ENCODE data around the gene CEP131. TPM values are rescaled to one million over a fixed set of nuclear protein-coding genes. Genes with fewer than 3 reads are reported as not detected.
"Not testable (repeated sequence)": the region's sequence is repeated elsewhere in the genome, so short reads cannot be mapped to it uniquely, and the experiment has no call there.

CEP131 gene
- total RNA-seq, 1 experiment from 2014 or later = 20.2 TPM

GRCh38 chr17:81229666-81229920 is 6.8 kb upstream of the CEP131 start:
- no peak overlapping the region for H3K4me3 ChIP-seq (ENCODE audit: insufficient read depth, low read depth, low read length)
- H3K36me3 ChIP-seq (replicated peaks; ENCODE audit: control insufficient read depth, insufficient read depth, low read length) = peaks cover 4% of the 10 kb centered on the region
- DNase-seq = no peak
- no peaks in the 10 kb centered on the region for H3K27me3 ChIP-seq (ENCODE audit: control insufficient read depth, insufficient read depth, low read length)

DNA sequence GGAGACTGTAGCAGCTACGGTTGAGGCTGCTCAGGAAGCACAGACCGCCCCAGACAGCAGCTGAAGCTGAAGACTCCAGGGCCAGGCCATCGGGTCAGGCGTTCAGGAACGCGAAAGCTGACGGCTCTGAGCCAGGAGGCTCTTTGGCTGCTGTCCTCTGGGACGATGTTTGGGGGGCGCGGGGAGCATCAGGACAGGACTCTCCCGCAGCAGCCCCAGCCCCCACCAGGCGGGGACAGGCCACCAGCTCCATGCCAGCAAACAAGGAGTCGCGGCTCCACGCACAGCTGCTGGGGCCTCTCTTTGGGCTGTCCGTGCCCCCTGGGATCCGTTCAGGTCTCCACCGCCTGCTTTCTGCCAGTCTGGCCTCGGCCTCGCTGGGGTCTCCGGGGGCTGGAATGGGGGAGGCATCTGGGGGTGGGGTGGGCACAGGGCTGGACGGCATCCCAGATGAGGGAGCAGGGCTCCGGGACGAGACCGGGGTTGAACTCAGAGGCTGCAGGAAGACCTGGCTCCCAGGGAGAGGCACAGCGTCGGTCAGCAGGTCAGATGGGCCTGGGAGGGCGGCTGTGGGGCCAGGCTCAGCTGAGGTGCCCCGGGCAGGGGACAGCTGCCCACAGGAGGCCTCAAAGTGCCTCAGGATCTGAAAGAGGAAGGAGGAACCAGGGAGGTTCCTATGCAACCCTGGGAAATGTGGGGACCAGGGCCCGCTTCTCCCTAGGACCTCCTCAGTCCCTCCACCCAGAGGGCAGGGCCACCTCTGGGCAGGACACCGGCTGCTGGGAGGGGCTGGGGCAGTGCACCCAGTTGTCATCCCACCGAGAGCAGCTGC is 6.3 kb upstream of the CEP131 start:
- peaks cover 4% of the 10 kb centered on the region for H3K36me3 ChIP-seq (replicated peaks; ENCODE audit: control insufficient read depth, insufficient read depth, low read length)
- no peak for DNase-seq
- H3K4me3 ChIP-seq (ENCODE audit: insufficient read depth, low read depth, low read length) = no peak overlapping the region
- no peaks in the 10 kb centered on the region; the same call in 1 of the 2 replicates for H3K27me3 ChIP-seq (ENCODE audit: control insufficient read depth, insufficient read depth, low read length)

DNA sequence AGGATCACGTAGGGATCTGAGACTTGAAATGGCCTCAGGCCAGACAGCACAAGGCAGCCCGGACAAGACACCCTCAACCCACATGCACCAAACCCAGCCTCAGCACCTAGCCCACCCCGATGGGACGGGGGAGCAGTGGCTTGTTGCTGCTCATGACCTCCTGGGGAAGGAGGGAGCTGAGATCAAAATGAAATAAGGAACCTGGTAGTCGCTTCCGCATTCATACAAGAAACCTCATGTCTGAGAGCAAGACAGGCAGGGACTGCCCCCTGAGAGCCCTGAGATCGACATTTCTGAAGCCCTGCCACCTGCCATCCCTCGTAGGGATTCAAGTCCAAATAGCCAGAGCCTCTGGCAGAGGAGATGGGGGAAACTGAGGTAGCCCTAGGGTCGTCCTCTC is 5.7 kb upstream of the CEP131 start:
- DNase-seq = no peak
- Histone ChIP-seq H3K36me3 (replicated peaks; ENCODE audit: control insufficient read depth, insufficient read depth, low read length) (peaks cover 4% of the 10 kb centered on the region), H3K27me3 (ENCODE audit: control insufficient read depth, insufficient read depth, low read length) (peaks cover 2% of the 10 kb centered on the region; the same call in 1 of the 2 replicates), H3K4me3 (ENCODE audit: insufficient read depth, low read depth, low read length) (no peak overlapping the region)

GRCh38 chr17:81227630-81228029 is 4.9 kb upstream of the CEP131 start:
- H3K4me3 ChIP-seq (ENCODE audit: insufficient read depth, low read depth, low read length); DNase-seq; H3K27me3 ChIP-seq (ENCODE audit: control insufficient read depth, insufficient read depth, low read length); H3K36me3 ChIP-seq (replicated peaks; ENCODE audit: control insufficient read depth, insufficient read depth, low read length): not testable (repeated sequence)

- Histone ChIP-seq H3K36me3 (replicated peaks; ENCODE audit: control insufficient read depth, insufficient read depth, low read length) (peaks cover 2% of the 10 kb centered on the region), H3K27me3 (ENCODE audit: control insufficient read depth, insufficient read depth, low read length) (peaks cover 2% of the 10 kb centered on the region; the same call in 1 of the 2 replicates), H3K4me3 (ENCODE audit: insufficient read depth, low read depth, low read length) (peak overlapping the region; percentile 57)
- no peak for DNase-seq
Measured at GRCh38 chr17:81223762-81224130, 981 bp upstream of the CEP131 start.

DNA sequence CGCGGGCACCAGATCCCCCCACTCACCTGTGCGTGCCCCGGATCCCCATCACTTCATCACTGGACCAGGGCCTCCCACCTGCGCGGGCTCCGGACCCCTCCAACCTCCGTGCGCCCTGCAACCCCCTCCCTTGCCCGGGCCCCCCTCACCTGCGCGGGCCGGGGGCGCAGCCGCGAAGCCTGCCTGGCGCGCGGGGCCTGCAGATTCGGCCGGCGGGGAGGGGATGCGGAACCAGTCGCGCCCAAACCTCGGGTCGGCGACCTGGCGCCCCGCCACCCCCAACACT is 202 bp downstream of the CEP131 start:
- Histone ChIP-seq H3K27me3 (ENCODE audit: control insufficient read depth, insufficient read depth, low read length) (peaks cover 2% of the 10 kb centered on the region; the same call in 1 of the 2 replicates), H3K36me3 (replicated peaks; ENCODE audit: control insufficient read depth, insufficient read depth, low read length) (peaks cover 2% of the 10 kb centered on the region), H3K4me3 (ENCODE audit: insufficient read depth, low read depth, low read length) (peak overlapping the region; percentile 72)
- no peak for DNase-seq

DNA sequence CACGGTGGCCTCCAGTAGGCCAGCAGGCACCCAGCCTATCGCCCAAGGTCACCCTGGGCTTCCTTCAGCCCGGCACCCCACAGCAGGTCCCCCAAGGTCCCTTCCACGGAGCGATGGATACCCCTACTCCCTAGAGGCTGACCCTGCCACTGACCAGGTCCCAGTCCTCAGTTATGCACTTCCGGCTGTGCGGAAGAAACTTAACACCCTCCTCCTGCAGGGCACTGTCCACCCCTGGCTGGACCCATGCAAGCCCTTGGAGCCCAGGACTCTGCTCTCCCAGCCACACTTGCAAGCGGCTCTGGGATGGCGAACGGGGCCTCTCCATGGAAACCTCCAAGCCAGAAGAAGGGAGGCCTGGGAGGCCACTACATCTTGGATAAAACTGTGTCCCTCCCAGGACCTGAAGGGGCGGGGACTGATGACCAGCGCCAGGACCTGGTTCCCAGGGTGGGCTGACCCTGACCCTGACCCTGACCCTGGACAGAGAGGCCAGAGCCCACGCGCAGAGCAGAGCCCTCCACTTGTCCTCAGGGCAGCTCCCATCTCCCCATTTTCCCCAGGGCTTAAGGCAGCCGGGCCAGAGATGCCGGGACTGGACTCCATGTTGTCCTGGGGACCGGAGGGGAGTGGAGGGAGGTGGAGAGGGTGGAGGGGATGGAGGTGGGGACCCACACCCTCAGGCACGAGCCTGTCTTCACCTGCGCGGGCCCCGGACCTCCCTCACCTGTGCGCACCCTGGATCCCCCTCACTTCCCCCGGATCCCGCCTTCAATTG is 734 bp downstream of the CEP131 start:
- Histone ChIP-seq H3K36me3 (replicated peaks; ENCODE audit: control insufficient read depth, insufficient read depth, low read length) (peaks cover 2% of the 10 kb centered on the region), H3K4me3 (ENCODE audit: insufficient read depth, low read depth, low read length) (peak overlapping the region; percentile 72), H3K27me3 (ENCODE audit: control insufficient read depth, insufficient read depth, low read length) (peaks cover 2% of the 10 kb centered on the region; the same call in 1 of the 2 replicates)
- DNase-seq = peak; percentile 81

DNA sequence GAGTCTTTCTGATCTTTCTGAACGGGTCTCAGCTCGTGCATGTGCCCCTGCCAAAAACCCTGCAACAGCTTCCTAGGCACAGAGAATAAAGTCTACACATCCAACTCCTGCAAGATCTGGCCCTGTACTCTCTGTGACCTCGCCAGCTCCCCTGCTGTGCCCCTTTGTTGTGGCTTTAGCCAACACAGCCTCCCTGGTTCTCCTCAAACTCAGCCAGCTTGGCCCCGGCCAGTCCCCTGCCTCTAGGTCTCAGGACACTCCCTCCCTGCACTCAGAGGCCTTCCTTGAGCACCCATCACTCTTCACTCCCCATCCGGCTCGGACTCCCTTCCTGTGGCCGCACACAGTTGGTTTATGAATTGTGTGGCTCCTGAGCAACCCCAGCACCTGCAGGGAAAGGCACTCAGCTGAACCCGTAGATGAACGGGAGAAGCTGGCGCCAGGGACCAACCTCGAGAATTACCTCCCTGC is 1.4 kb downstream of the CEP131 start:
- DNase-seq = peak; percentile 84
- H3K27me3 ChIP-seq (ENCODE audit: control insufficient read depth, insufficient read depth, low read length) = peaks cover 2% of the 10 kb centered on the region; the same call in 1 of the 2 replicates
- H3K4me3 ChIP-seq (ENCODE audit: insufficient read depth, low read depth, low read length) = peak overlapping the region; percentile 5; the same call in 1 of the 2 replicates
- peaks cover 2% of the 10 kb centered on the region for H3K36me3 ChIP-seq (replicated peaks; ENCODE audit: control insufficient read depth, insufficient read depth, low read length)

GRCh38 chr17:81219476-81220180 is 3.1 kb downstream of the CEP131 start:
- no peak overlapping the region for H3K4me3 ChIP-seq (ENCODE audit: insufficient read depth, low read depth, low read length)
- DNase-seq = no peak
- H3K27me3 ChIP-seq (ENCODE audit: control insufficient read depth, insufficient read depth, low read length) = peaks cover 2% of the 10 kb centered on the region; the same call in 1 of the 2 replicates
- peaks cover 2% of the 10 kb centered on the region for H3K36me3 ChIP-seq (replicated peaks; ENCODE audit: control insufficient read depth, insufficient read depth, low read length)

DNA sequence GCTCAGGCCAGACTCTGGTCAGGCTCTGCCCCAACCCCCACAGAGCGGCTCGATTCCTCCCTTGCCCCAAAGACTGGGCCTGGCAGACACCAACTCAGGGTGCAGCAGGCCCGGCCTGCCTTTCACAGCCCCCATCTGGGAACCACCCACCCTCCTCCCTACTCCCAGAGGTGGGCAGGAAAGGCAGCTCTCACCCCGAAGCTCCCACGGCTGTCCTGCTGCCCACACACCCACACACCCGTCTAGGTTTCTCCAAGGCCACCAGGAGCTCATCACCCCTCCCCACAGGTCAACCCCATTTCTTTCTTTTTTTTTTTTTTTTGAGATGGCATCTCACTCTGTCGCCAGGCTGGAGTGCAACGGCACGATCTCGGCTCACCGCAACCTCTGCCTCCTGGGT is 3.8 kb downstream of the CEP131 start:
- Histone ChIP-seq H3K4me3 (ENCODE audit: insufficient read depth, low read depth, low read length) (no peak overlapping the region), H3K27me3 (ENCODE audit: control insufficient read depth, insufficient read depth, low read length) (peaks cover 2% of the 10 kb centered on the region; the same call in 1 of the 2 replicates), H3K36me3 (replicated peaks; ENCODE audit: control insufficient read depth, insufficient read depth, low read length) (peaks cover 2% of the 10 kb centered on the region)
- DNase-seq = no peak

DNA sequence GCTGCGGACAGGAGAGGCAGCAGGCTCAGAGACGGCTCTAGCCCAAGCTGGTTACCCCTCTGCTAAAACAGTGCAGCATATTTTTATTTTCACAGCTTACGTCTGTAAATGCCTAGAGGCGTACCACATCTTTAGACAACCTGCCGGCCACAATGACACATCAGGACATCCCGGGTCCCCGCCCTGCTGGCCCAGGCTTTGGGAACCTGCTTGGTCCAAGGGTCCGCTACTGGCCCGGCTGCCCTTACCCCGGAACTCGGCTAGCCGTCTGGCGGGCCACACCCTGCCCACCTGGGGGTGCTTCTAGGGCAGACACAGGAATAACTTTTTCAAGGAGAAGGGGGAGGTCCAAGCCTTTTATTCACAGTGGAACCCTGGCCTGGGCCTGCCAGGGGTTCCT is 4.3 kb downstream of the CEP131 start:
- DNase-seq = no peak
- H3K4me3 ChIP-seq (ENCODE audit: insufficient read depth, low read depth, low read length) = no peak overlapping the region
- no peaks in the 10 kb centered on the region; the same call in 1 of the 2 replicates for H3K27me3 ChIP-seq (ENCODE audit: control insufficient read depth, insufficient read depth, low read length)
- peaks cover 2% of the 10 kb centered on the region for H3K36me3 ChIP-seq (replicated peaks; ENCODE audit: control insufficient read depth, insufficient read depth, low read length)

GRCh38 chr17:81217491-81217890 is 5.3 kb downstream of the CEP131 start:
- H3K4me3 ChIP-seq (ENCODE audit: insufficient read depth, low read depth, low read length) = no peak overlapping the region
- no peaks in the 10 kb centered on the region for H3K27me3 ChIP-seq (ENCODE audit: control insufficient read depth, insufficient read depth, low read length)
- H3K36me3 ChIP-seq (replicated peaks; ENCODE audit: control insufficient read depth, insufficient read depth, low read length) = peaks cover 2% of the 10 kb centered on the region
- no peak for DNase-seq

DNA sequence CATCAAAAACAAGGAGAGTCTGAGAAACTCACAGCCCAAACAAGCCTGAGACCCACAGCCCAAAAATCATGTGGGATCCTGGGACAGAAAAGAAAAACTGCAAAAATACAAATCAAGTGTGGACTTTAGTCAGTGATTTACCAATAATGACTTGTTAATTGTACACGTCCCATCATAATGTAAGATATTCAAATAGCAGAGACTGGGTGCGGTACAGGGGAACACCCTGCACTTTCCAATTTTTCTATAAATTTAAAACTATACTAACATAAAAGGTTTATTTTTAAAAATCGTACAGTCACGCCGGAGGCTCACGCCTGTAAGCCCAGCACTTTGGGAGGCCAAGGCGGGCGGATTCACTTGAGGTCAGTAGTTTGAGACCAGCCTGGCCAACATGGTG is 8.8 kb downstream of the CEP131 start:
- Histone ChIP-seq H3K4me3 (ENCODE audit: insufficient read depth, low read depth, low read length) (no peak overlapping the region), H3K27me3 (ENCODE audit: control insufficient read depth, insufficient read depth, low read length) (no peaks in the 10 kb centered on the region), H3K36me3 (replicated peaks; ENCODE audit: control insufficient read depth, insufficient read depth, low read length) (no peaks in the 10 kb centered on the region; the same call in none of the 2 replicates)
- DNase-seq = no peak

DNA sequence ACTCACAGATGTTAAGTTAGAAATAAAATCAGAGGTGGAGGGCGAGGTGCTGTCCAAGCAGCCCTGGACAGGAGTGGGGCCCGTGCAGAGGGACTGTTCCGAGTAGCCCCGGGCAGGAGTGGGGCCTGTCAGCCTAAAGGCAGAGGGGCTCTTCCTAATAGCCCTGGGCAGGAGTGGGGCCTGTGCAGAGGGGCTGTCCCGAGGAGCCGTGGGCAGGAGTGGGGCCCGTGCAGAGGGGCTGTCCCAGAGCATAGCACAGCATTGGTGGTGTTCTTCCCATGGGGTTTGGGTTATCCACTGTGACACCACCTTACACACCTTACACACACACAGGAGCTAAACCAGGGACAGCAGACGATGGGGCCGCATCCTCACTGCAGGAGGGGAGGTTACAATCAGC is 10.4 kb downstream of the CEP131 start:
- Histone ChIP-seq H3K4me3 (ENCODE audit: insufficient read depth, low read depth, low read length) (no peak overlapping the region), H3K36me3 (replicated peaks; ENCODE audit: control insufficient read depth, insufficient read depth, low read length) (no peaks in the 10 kb centered on the region; the same call in none of the 2 replicates), H3K27me3 (ENCODE audit: control insufficient read depth, insufficient read depth, low read length) (no peaks in the 10 kb centered on the region)
- DNase-seq = no peak

Measured in H7 (cell line).